ENCODE measurements around the gene VEGFA.

- TF ChIP-seq, protein P1, sequence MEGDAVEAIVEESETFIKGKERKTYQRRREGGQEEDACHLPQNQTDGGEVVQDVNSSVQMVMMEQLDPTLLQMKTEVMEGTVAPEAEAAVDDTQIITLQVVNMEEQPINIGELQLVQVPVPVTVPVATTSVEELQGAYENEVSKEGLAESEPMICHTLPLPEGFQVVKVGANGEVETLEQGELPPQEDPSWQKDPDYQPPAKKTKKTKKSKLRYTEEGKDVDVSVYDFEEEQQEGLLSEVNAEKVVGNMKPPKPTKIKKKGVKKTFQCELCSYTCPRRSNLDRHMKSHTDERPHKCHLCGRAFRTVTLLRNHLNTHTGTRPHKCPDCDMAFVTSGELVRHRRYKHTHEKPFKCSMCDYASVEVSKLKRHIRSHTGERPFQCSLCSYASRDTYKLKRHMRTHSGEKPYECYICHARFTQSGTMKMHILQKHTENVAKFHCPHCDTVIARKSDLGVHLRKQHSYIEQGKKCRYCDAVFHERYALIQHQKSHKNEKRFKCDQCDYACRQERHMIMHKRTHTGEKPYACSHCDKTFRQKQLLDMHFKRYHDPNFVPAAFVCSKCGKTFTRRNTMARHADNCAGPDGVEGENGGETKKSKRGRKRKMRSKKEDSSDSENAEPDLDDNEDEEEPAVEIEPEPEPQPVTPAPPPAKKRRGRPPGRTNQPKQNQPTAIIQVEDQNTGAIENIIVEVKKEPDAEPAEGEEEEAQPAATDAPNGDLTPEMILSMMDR (IDR thresholded peaks at IDR 0.05), result no peak
- TF ChIP-seq POLR2A (IDR thresholded peaks at IDR 0.05), result no peak
These were observed 5.5 kb downstream of the VEGFA start for GRCh38 chr6:43775535-43775885.
